NCI-H2196 treated with DMSO at 0.1 percent for 48 hours (cell line): ENCODE data around the gene GABBR2.

Experiments
- DNase-seq: peaks from one replicate; lab custom pipeline; 2025; ENCODE audit not compliant: unreplicated experiment; lab: John Stamatoyannopoulos, UW

GABBR2 gene

DNA sequence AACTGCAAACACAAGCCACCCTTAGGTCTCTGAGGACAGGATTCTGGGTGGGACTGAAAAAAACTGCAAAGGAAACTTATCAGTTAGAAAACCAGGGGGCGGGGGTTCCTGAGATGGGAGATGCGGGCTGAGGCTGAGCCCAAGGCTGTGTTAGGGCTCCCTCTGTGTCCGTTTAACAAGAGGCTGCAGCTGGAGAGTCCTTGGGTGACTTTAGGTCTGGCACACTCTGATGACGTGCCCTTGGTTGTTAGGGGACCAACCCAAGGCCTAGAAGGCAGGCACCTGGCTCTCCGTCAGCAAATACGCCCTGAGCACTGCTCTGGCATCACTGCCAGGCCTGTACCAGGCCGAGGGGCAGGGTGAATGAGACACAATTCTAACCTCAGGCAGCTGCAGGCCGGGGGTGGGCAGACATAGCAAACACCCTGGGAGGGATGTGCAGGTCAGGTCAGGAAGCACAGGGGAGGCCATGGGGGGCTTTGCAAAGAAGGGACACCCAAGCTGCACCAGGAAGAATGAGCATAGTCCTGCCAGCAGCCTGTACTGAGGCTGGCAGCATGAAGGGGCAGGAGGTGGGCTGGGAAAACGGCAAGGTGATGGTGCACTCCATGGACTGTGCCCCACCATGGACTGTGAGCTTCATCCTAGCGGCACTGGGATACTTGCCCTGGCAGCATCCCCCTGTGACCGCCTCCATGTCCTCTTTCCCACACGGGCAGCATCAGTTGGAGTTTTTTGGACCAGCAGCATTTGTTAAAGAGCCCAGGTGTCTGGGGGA, 137.9 kb downstream of the GABBR2 start:
- no peak for DNase-seq

- DNase-seq, result no peak
These were observed 138.7 kb downstream of the GABBR2 start for GRCh38 chr9:98570055-98570454.

- no peak for DNase-seq
These were observed 139.2 kb downstream of the GABBR2 start for GRCh38 chr9:98569491-98569890.

DNA sequence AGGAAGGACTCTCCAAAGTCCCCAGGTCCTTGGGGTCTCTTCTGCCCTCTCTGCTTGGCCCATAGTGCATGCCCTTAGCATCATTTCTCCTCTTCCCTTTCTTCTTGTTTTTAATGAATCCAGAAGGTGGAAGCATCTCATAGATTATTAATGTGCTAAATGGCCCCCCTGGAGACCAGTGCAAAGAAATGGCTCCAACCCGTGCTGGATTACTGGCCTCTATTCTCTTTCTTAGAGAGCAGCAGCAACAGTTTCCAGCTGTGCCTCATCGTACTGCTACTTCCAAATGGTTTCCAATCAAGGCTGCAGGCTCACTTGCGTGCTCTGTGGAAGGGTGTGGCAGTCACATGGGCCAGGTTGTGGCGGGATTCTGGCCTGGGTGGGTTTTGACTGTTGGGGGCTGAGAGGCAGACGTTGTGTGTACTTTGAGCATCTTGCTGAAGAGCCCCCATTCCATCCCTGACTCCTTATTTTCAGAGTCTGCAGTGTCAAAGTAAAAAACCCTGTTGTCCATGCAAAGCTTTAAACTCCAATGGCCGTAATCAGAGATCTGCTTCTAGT, 139.7 kb downstream of the GABBR2 start:
- no peak for DNase-seq

DNA sequence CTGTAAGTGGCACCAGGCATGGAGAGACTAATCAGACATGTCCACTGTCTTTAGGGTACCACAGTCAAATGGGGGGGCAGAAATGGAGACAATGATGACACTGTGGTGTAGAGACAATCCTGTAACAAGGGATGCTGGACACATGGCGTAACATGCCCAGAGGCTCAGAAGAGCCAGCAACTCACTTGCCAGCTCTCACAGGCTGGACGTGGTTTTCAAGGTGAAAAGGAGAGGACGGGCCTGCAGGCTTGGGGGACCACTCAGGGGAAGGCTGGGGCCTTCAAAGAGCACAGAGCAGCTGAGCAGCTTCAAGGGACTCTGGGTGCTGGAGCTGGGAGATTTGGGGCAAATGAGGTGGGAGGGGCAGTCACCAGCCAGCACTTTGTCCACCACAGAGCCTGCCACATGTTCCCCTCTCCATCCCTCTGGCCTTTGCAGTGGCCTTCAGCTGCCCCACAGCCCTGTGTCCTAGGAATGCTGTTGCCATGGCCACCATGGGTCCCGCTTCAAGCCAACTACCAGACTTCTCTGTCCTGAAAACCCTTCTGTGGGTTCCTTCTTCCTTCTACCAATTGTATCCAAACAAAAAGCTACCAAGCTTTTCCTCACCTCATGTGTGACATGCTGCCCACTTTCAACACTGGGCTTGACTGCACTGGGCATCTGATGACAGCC, 140.4 kb downstream of the GABBR2 start:
- DNase-seq, result no peak

DNA sequence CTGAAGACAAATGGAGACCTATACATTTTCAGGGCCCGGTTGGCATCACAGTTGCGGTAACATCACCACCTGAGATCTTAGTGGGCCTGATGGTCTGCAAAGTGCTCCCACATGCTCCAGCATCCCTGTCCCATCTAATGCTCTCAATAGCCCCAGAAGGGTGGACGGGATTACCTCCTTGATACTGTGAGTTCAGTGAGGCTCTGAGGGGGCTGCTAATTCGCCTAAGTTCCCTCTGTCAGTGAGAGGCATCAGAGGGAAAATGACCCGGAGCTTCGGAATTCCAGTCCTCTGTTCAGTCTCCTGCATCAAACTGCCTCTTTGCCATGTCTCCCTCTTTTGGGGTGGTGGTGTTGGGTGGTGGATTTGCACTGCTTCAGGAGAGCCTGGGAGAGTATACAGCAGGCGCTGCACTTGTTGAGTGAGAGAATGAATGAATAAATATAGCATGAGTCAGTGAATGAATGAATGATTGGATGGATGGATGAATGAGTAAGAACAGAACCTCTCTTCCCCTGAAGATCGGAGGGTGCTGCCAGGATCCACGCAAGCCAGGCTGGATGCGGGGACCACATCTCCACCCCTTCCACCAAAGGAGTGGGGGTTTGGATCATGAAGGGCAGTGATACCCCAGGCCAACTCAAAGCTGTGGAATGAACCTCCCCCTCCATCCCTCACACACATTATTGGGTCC, 141.0 kb downstream of the GABBR2 start:
- DNase-seq, result no peak

- no peak for DNase-seq
These were observed 143.3 kb downstream of the GABBR2 start for GRCh38 chr9:98565152-98566135.

- DNase-seq, result no peak
These were observed 144.0 kb downstream of the GABBR2 start for GRCh38 chr9:98564714-98565113.

- no peak for DNase-seq
These were observed 144.7 kb downstream of the GABBR2 start for GRCh38 chr9:98563988-98564387.

DNA sequence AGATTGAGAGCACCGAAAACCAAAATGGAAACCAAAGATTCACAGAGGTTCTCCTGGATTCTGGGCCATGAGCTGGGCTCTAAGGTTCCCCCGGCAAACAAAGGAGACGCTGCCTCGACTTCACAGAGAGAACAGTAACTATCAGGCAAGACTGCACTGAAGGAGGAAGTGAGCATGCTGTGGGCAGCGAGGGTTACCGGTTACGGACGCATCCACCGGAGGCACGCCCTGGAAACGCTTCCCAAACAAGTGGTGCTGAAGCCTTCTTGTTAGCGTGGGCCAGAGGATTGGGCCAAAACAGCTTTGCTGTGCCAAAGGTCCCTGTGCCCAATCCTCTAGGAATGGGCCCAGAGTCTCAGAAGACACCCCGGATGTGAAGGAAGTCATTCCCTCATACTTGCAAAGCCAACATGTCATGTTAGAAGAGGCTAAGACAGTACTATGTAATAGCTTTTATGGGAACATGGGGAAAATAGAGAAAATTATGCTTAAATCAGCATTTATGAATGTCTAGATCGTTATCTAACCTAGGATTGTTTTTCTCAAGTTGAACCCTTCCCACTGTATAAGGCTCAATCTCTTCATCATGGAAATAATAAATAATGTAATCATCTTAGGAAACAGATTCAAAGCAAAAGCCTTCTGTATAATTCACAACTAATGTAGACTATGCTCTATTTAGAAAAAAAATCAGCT, 145.4 kb downstream of the GABBR2 start:
- DNase-seq, result no peak

GRCh38 chr9:98559561-98559960, 149.2 kb downstream of the GABBR2 start:
- DNase-seq, result no peak

GRCh38 chr9:98558575-98558974, 150.2 kb downstream of the GABBR2 start:
- DNase-seq, result no peak

DNA sequence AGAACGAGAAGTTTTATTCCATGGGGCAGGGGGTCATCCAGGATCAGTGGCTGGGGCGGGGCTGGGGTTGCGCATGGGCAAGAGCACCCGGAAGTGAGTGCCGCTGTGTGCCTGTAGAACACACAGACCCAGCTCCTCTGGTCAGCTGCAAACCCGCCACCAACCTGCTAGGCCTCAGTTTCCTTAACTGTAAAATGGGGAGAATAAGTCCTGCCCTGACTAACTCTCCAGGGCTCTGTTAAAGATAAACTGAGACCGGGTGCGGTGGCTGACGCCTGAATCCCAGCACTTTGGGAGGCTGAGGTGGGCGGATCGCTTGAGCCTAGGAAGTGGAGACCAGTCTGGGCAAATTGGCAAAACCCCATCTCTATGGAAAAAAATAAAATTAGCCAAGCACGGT, 152.2 kb downstream of the GABBR2 start:
- no peak for DNase-seq

GRCh38 chr9:98555651-98556465, 152.9 kb downstream of the GABBR2 start:
- DNase-seq, result no peak

DNA sequence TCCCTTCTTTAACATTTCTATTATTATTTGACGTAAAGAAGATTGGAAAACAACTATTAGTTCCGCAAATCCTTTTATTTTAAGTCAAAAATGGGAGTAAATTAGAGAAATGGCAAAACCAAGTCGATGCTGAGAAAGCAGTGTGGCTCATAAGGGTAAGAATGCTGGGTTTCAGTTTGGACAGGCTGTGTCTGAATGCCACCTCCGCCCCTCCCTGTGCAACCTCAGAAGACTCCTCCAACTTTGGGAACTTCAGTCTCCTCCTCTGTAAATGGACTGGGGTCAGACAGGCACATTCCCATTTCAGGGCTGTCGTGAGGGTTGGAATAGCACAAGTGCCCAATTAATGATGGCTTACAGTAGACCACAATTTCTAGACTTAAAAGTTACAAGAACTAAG, 154.0 kb downstream of the GABBR2 start:
- DNase-seq, result no peak

DNA sequence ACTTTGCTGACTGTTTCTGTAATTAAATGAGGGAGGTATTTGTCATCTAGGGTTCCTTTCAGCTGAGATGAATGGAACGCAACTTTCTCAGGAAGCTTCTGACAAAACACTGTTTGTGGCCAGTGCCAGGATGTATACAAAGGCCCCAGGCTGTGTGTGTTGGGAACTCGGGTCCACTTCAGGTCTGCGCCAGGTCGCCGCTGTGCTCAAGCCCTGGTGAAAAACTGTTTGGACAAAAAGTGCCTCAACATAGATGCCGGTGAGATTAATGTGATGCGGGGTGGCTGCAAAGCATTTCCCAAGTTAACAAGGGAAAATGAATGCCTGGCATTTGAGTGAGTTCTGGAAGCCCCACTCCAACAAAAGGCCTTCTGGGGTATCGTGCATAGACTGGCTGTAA, 156.4 kb downstream of the GABBR2 start:
- DNase-seq, result no peak

- no peak for DNase-seq
These were observed 157.0 kb downstream of the GABBR2 start for GRCh38 chr9:98551511-98552286.

GRCh38 chr9:98550206-98550820, 158.4 kb downstream of the GABBR2 start:
- no peak for DNase-seq
